ENCODE measurements around the gene FN1.
"Not testable (repeated sequence)": the region's sequence is repeated elsewhere in the genome, so short reads cannot be mapped to it uniquely, and the experiment has no call there.

The FN1 gene

GRCh38 chr2:215324811-215325210 lies 111.1 kb downstream of the FN1 start:
- no peak for DNase-seq

GRCh38 chr2:215320679-215321078 lies 115.2 kb downstream of the FN1 start:
- DNase-seq, result no peak

- DNase-seq, result no peak
Observed at GRCh38 chr2:215320102-215320501, 115.8 kb downstream of the FN1 start.

- DNase-seq, result no peak
Observed at GRCh38 chr2:215319500-215319899, 116.4 kb downstream of the FN1 start.

- no peak for DNase-seq
Observed at GRCh38 chr2:215316336-215316735, 119.5 kb downstream of the FN1 start.

- DNase-seq, result no peak
Observed at GRCh38 chr2:215315301-215315700, 120.6 kb downstream of the FN1 start.

- DNase-seq, result no peak
Observed at GRCh38 chr2:215314896-215315295, 121.0 kb downstream of the FN1 start.

GRCh38 chr2:215313255-215313613 lies 122.6 kb downstream of the FN1 start:
- no peak for DNase-seq

- peak; percentile 75 for DNase-seq
Observed at GRCh38 chr2:215311625-215312396, 124.1 kb downstream of the FN1 start, which contains the start of gene ATIC. Gene ATIC, plus strand, starts transcription at chr2:215312059. Its CDS starts 84 bp downstream, at chr2:215312143.

- not testable (repeated sequence) for DNase-seq
Observed at GRCh38 chr2:215311259-215311624, 124.6 kb downstream of the FN1 start.
